GM12878 (cell line): ENCODE data around the gene SHOC1. TPM values are rescaled to one million over a fixed set of nuclear protein-coding genes. Genes with fewer than 3 reads are reported as not detected.

Experiments
- ATAC-seq: fragments of 200-7000 bp; cut with Tn5 transposase; 3 replicates; pipeline ENCODE4 v1.9.1; 2020; ENCODE audit warnings: mild to moderate bottlenecking, moderate library complexity
- BruUV-seq: library from RNA; stranded (reverse); fragments of 400-500 nt; replicated peaks from 2 replicates; lab custom pipeline; 2021; lab: Mats Ljungman, UMichigan
- CTCF ChIA-PET: fragments of 300-600 bp; sonication (Branson Sonifier 250); formaldehyde crosslinking; extraction: SDS; loops from one replicate; lab custom pipeline; 2021; ENCODE audit warnings: inconsistent platforms; lab: Yijun Ruan, JAX
- POLR2A ChIA-PET: fragments of 350-600 bp; formaldehyde crosslinking; extraction: SDS; loops from one replicate; lab custom pipeline; 2021; ENCODE audit warnings: inconsistent platforms; lab: Charles Lee
- RAD21 ChIA-PET: fragments of 300-600 bp; sonication (Branson Sonifier 250); formaldehyde crosslinking; loops from one replicate; lab custom pipeline; 2023; ENCODE audit warnings: antibody characterized with exemption; ENCODE audit not compliant: unreplicated experiment; lab: Charles Lee
- SMC1A ChIA-PET: fragments of 300-600 bp; sonication (Branson Sonifier 250); formaldehyde crosslinking; loops from one replicate; lab custom pipeline; 2023; ENCODE audit not compliant: unreplicated experiment, uncharacterized antibody; lab: Charles Lee
- DNase-seq: peaks from one replicate; pipeline ENCODE4 v3.0.0-alpha.2; 2011; ENCODE audit warnings: low read depth, low spot score
- FAIRE-seq: peaks from 3 replicates; lab custom pipeline; 2011; peaks lifted over from hg19 to GRCh38; lab: Jason Lieb, UNC
- H2AFZ ChIP-seq: 2 replicates; pipeline ENCODE4 v1.6.0; 2011; ENCODE audit warnings: low read depth, low read length, control low read depth; ENCODE audit not compliant: control insufficient read depth
- H3K27ac ChIP-seq: 2 replicates; pipeline ENCODE4 v1.5.1; 2011; ENCODE audit warnings: control low read depth; ENCODE audit not compliant: control insufficient read depth, insufficient read depth
- H3K27me3 ChIP-seq, 2 experiments: replicated peaks in 1 of 2; 2 replicates each; pipeline versions ENCODE4 v1.6.0 to v1.6.1; 2011; ENCODE audit warnings: low read length in 1 of 2; ENCODE audit not compliant: control insufficient read depth in 2 of 2, insufficient read depth in 2 of 2
- H3K36me3 ChIP-seq, 2 experiments: 2 replicates each; pipeline ENCODE4 v1.5.1; 2011; ENCODE audit warnings: low read length in 1 of 2; ENCODE audit not compliant: control insufficient read depth in 2 of 2, insufficient read depth in 2 of 2
- H3K4me1 ChIP-seq: 2 replicates; pipeline ENCODE4 v1.6.1; 2011; ENCODE audit warnings: mild to moderate bottlenecking, low read length, moderate library complexity, mixed read lengths; ENCODE audit not compliant: control insufficient read depth, insufficient read depth
- H3K4me2 ChIP-seq: 2 replicates; pipeline ENCODE4 v1.6.0; 2011; ENCODE audit warnings: control low read depth; ENCODE audit not compliant: control insufficient read depth, insufficient read depth
- H3K4me3 ChIP-seq: fragments of 200-600 bp; sonication (generic); 2 replicates; pipeline ENCODE4 v1.5.1; 2016
- H3K79me2 ChIP-seq: 2 replicates; pipeline ENCODE4 v1.6.0; 2011; ENCODE audit warnings: low read length; ENCODE audit not compliant: control insufficient read depth, insufficient read depth
- H3K9ac ChIP-seq: 2 replicates; pipeline ENCODE4 v1.8.0; 2011; ENCODE audit warnings: low read length, control low read depth, mixed read lengths; ENCODE audit not compliant: control insufficient read depth, insufficient read depth
- H3K9me3 ChIP-seq: replicated peaks from 3 replicates; pipeline ENCODE4 v1.5.1; 2011; ENCODE audit warnings: mild to moderate bottlenecking, low read length; ENCODE audit not compliant: control insufficient read depth, insufficient read depth
- H4K20me1 ChIP-seq: 2 replicates; pipeline ENCODE4 v1.6.0; 2011; ENCODE audit not compliant: control insufficient read depth, insufficient read depth
- EED ChIP-seq: sonication (generic); IDR thresholded peaks from 2 replicates; pipeline ENCODE4 v1.6.1; 2016; ENCODE audit warnings: antibody characterized with exemption, low read depth
- GABPA ChIP-seq: IDR thresholded peaks from 2 replicates; pipeline ENCODE4 v1.6.1; 2014; ENCODE audit warnings: antibody characterized with exemption, low read depth, mild to moderate bottlenecking, inconsistent platforms
- IKZF1 ChIP-seq: fragments of 450-650 bp; conservative IDR thresholded peaks from 2 replicates; pipeline ENCODE4 v1.6.1; 2017; ENCODE audit warnings: antibody characterized with exemption, mild to moderate bottlenecking
- IRF4 ChIP-seq: IDR thresholded peaks from 2 replicates; pipeline ENCODE4 v1.6.1; 2011; ENCODE audit warnings: low read depth, low read length
- NFXL1 ChIP-seq: fragments of 450-650 bp; IDR thresholded peaks from 2 replicates; pipeline ENCODE4 v1.6.1; 2017; ENCODE audit warnings: antibody characterized with exemption, mild to moderate bottlenecking, borderline replicate concordance
- PML ChIP-seq: IDR thresholded peaks from 2 replicates; pipeline ENCODE4 v1.6.1; 2012; ENCODE audit warnings: low read length, inconsistent platforms
- POLR2A ChIP-seq: IDR thresholded peaks from 2 replicates; pipeline ENCODE4 v1.6.1; 2011; ENCODE audit warnings: low read depth, mild to moderate bottlenecking, low read length
- SMC3 ChIP-seq: IDR thresholded peaks from 2 replicates; pipeline ENCODE4 v1.6.1; 2011; ENCODE audit warnings: low read length, improper control_type of control experiment, borderline replicate concordance
- TAF1 ChIP-seq: IDR thresholded peaks from 2 replicates; pipeline ENCODE4 v1.6.1; 2011; ENCODE audit warnings: mild to moderate bottlenecking, low read depth, low read length, borderline replicate concordance
- WGBS: methylation state at CpG from one replicate; pipeline ENCODE4 v1.1.6; 2016; ENCODE audit warnings: low lambda C conversion rate; ENCODE audit not compliant: insufficient replicate concordance, insufficient coverage; ENCODE audit errors: missing lambda C conversion rate; 5-methylcytosine and 5-hydroxymethylcytosine counted together
- in situ Hi-C: fragments of 300-500 bp; cut with MboI; formaldehyde crosslinking; loops from 9 replicates; pipeline ENCODE4 v1.14.3; 2018; ENCODE audit warnings: mixed read lengths
- intact Hi-C: fragments of 100-400 bp; cut with micrococcal nuclease; formaldehyde crosslinking; loops from one replicate; pipeline ENCODE4 v1.14.2; 2022; ENCODE audit not compliant: unreplicated experiment
- polyA plus RNA-seq, 11 experiments: library from polyadenylated mRNA; depleted of rRNA in 4 of 11; unstranded in 6 of 11; stranded (reverse) in 5 of 11; fragments of >200 nt; fragmentation: Nextera tagmentation in 4 of 11; fragmentation: Illumina TruSeq in 1 of 11; extraction: Ambion mirVana in 4 of 11; extraction: Trizol in 1 of 11; gene quantifications; 1 replicate in 1 of 11; 2 replicates in 10 of 11; pipeline versions ENCODE4 v1.2.1 to v1.2.3, GENCODE V29; 2011 to 2016; ENCODE audit warnings: inconsistent platforms in 2 of 11, missing spikeins in 2 of 11, low read depth in 1 of 11
- total RNA-seq, 4 experiments: library from RNA; depleted of rRNA in 3 of 4; stranded (reverse); fragments of >200 nt in 3 of 4; fragmentation: Illumina TruSeq in 1 of 4; extraction: Trizol in 1 of 4; gene quantifications; 2 replicates each; pipeline versions ENCODE4 v1.2.1 to v1.2.3, GENCODE V29; 2013 to 2021
- TF ChIP-seq, protein P1 (sequence below): fragments of 450-650 bp; conservative IDR thresholded peaks from 2 replicates; pipeline ENCODE4 v1.6.1; 2017; ENCODE audit warnings: mild to moderate bottlenecking, moderate library complexity
- TF ChIP-seq, protein P2 (sequence below): IDR thresholded peaks from 2 replicates; pipeline ENCODE4 v1.6.1; 2011; ENCODE audit warnings: low read depth, low read length, improper control_type of control experiment, borderline replicate concordance
- TF ChIP-seq, protein P3 (sequence below): IDR thresholded peaks from 2 replicates; pipeline ENCODE4 v1.6.1; 2011; ENCODE audit warnings: low read depth, mild to moderate bottlenecking, low read length, moderate library complexity, borderline replicate concordance; ENCODE audit errors: extremely low read depth
- TF ChIP-seq, protein P4 (sequence below): fragments of 450-650 bp; IDR thresholded peaks from 2 replicates; pipeline ENCODE4 v1.6.1; 2017; ENCODE audit warnings: mild to moderate bottlenecking

SHOC1 gene
- total and polyA plus RNA-seq, 10 of the 15 experiments (the other 5 are each of a cell fraction or from before 2014, with no cell fraction given): under 0.01 to 0.11 (median 0.04) TPM; not detected in 3

DNA sequence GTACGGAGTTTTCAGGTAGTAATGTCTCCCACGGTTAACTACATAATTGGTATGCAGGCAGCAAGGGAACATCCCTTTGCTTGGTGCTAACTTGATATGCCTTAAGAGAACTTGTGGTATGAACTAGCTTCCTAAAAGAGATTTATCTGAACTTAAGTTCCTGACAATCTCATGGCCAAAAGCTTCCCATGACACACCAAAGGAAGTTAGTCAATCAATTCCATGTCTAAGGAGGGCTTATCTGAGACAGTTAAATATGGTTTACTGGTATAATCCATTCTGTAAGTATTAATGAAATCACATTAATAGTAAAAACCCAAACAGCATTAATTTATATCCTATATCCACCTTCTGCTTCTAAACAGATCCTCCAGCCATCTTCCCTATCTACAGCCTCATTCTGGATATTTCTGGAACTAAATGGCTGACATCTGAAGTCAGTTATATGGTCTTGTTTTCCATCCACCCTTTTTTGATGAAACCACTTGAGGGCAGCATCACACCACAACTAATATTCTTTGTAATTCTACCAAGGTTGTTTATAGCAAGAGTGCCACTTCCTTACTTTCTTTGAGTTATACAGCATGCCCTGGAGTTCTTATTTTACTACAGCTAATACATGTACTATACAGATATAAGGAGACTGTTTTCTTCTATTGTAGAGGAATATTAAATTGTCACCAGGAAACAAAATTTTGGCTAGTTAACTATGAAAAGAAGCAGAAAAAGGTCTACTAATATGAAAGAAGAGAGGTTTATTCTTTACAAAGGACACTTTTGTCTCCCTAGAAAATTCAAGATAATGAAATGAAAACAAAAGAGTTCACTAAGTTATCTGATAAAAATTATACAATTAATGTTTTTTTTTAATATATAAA is 34.7 kb downstream of the SHOC1 start (continued):
- peak; percentile 93 for TF ChIP-seq SMC3

DNA sequence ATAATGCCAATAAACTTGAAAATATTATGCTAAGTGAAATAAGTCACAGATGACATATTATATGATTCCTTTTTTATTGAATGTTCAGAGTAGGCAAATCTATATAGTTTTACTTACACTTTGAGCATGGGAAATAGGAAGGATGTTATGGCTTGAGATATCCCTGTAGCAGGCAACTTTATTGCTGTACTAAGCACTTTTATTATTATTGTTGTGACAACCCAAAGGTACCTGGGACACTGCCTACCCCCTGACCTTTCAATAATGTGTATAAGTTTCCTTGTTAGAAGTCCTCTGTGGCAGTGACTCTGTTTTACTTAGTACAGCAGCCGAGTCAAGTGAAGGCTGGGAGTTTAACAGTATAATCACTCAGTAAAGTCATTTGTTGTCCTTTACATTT is 39.9 kb downstream of the SHOC1 start:
- H3K9ac ChIP-seq: no peak overlapping the region
- ChIA-PET POLR2A (no interaction called here), RAD21 (no interaction called here), SMC1A (interaction anchor here (1.0 kb wide), 1 partner anchor 344 kb away, joined by 3 read pairs; no protein-coding TSS in a partner anchor), CTCF (interaction anchor here (10.1 kb wide), 1 partner anchor 325 kb away, joined by 292 read pairs; no protein-coding TSS in a partner anchor)
- H3K36me3 ChIP-seq: no peaks in the 10 kb centered on the region
- no peak overlapping the region for H3K4me3 ChIP-seq
- no peak overlapping the region for H3K4me2 ChIP-seq
- in situ Hi-C loops (no loop called here), intact Hi-C loops (no loop called here)
- BruUV-seq: no TSS peak
- no peaks in the 10 kb centered on the region for H3K27me3 ChIP-seq
- WGBS: 27% methylated on average over 1 of the region's 1 CpG
- no peak for ATAC-seq
- no peaks in the 10 kb centered on the region for H3K4me1 ChIP-seq
- H3K9me3 ChIP-seq: peaks cover 6% of the 10 kb centered on the region
- no peaks in the 10 kb centered on the region for H3K79me2 ChIP-seq
- FAIRE-seq: no peak
- H2AFZ ChIP-seq: no peak overlapping the region
- H3K27ac ChIP-seq: no peak overlapping the region
- no peaks in the 10 kb centered on the region for H4K20me1 ChIP-seq
- DNase-seq: no peak
- TF ChIP-seq NFXL1 (no peak), PML (no peak), IKZF1 (no peak), TAF1 (no peak), EED (no peak), POLR2A (no peak), GABPA (no peak), IRF4 (no peak)
- TF ChIP-seq, protein P1, sequence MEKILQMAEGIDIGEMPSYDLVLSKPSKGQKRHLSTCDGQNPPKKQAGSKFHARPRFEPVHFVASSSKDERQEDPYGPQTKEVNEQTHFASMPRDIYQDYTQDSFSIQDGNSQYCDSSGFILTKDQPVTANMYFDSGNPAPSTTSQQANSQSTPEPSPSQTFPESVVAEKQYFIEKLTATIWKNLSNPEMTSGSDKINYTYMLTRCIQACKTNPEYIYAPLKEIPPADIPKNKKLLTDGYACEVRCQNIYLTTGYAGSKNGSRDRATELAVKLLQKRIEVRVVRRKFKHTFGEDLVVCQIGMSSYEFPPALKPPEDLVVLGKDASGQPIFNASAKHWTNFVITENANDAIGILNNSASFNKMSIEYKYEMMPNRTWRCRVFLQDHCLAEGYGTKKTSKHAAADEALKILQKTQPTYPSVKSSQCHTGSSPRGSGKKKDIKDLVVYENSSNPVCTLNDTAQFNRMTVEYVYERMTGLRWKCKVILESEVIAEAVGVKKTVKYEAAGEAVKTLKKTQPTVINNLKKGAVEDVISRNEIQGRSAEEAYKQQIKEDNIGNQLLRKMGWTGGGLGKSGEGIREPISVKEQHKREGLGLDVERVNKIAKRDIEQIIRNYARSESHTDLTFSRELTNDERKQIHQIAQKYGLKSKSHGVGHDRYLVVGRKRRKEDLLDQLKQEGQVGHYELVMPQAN: no peak
- TF ChIP-seq, protein P2, sequence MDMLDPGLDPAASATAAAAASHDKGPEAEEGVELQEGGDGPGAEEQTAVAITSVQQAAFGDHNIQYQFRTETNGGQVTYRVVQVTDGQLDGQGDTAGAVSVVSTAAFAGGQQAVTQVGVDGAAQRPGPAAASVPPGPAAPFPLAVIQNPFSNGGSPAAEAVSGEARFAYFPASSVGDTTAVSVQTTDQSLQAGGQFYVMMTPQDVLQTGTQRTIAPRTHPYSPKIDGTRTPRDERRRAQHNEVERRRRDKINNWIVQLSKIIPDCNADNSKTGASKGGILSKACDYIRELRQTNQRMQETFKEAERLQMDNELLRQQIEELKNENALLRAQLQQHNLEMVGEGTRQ: no peak
- TF ChIP-seq, protein P3, sequence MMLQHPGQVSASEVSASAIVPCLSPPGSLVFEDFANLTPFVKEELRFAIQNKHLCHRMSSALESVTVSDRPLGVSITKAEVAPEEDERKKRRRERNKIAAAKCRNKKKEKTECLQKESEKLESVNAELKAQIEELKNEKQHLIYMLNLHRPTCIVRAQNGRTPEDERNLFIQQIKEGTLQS: no peak
- TF ChIP-seq, protein P4, sequence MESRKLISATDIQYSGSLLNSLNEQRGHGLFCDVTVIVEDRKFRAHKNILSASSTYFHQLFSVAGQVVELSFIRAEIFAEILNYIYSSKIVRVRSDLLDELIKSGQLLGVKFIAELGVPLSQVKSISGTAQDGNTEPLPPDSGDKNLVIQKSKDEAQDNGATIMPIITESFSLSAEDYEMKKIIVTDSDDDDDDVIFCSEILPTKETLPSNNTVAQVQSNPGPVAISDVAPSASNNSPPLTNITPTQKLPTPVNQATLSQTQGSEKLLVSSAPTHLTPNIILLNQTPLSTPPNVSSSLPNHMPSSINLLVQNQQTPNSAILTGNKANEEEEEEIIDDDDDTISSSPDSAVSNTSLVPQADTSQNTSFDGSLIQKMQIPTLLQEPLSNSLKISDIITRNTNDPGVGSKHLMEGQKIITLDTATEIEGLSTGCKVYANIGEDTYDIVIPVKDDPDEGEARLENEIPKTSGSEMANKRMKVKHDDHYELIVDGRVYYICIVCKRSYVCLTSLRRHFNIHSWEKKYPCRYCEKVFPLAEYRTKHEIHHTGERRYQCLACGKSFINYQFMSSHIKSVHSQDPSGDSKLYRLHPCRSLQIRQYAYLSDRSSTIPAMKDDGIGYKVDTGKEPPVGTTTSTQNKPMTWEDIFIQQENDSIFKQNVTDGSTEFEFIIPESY: no peak
